Breast epithelium (tissue), 3 donors: ENCODE results near the gene CORO7.

ENCODE experiments used
- CTCF ChIP-seq, 3 donors: fragments of 450-650 bp; IDR thresholded peaks; one replicate each; pipeline ENCODE4 v1.5.1; 2016 to 2017; ENCODE audit warnings: antibody characterized with exemption in 3 of 3, mild to moderate bottlenecking in 3 of 3, moderate library complexity in 3 of 3
- POLR2A ChIP-seq: fragments of 450-650 bp; IDR thresholded peaks from one replicate; pipeline ENCODE4 v1.6.1; 2016; ENCODE audit warnings: antibody characterized with exemption, mild to moderate bottlenecking, moderate library complexity
- POLR2AphosphoS5 ChIP-seq, 3 donors: sonication (generic); formaldehyde crosslinking; IDR thresholded peaks; one replicate each; pipeline ENCODE4 v1.6.1; 2017; ENCODE audit warnings: antibody characterized with exemption in 3 of 3

- TF ChIP-seq CTCF (IDR thresholded peaks at IDR 0.05) (no peak), POLR2A (no peak), POLR2AphosphoS5 (IDR thresholded peaks at IDR 0.05) (no peak)
Measured at GRCh38 chr16:4431023-4431422, 14.6 kb upstream of the CORO7 start.
